Smooth muscle cell (in vitro differentiated cells): ENCODE measurements around the gene OR5H1. TPM values are rescaled to one million over a fixed set of nuclear protein-coding genes. Genes with fewer than 3 reads are reported as not detected.

Experiments used
- DNase-seq: peaks from one replicate; lab custom pipeline; 2025; ENCODE audit not compliant: unreplicated experiment; lab: John Stamatoyannopoulos, UW
- H2AFZ ChIP-seq: fragments of 200-600 bp; sonication (generic); 2 replicates; pipeline ENCODE4 v1.6.0; 2016; ENCODE audit warnings: antibody characterized with exemption, low read depth, mild to moderate bottlenecking
- H3F3A ChIP-seq: fragments of 200-600 bp; sonication (generic); 2 replicates; pipeline ENCODE4 v1.6.0; 2017; ENCODE audit warnings: antibody characterized with exemption, low read depth
- H3K27ac ChIP-seq: fragments of 200-600 bp; sonication (generic); 2 replicates; pipeline ENCODE4 v1.5.1; 2016; ENCODE audit warnings: low read depth, mild to moderate bottlenecking
- H3K27me3 ChIP-seq: fragments of 200-600 bp; sonication (generic); 2 replicates; pipeline ENCODE4 v1.6.1; 2016; ENCODE audit warnings: low read depth, mild to moderate bottlenecking
- H3K36me3 ChIP-seq: fragments of 200-600 bp; sonication (generic); 2 replicates; pipeline ENCODE4 v1.5.1; 2016; ENCODE audit warnings: low read depth
- H3K4me1 ChIP-seq: fragments of 200-600 bp; sonication (generic); 2 replicates; pipeline ENCODE4 v1.5.1; 2016; ENCODE audit warnings: low read depth
- H3K4me2 ChIP-seq: fragments of 200-600 bp; sonication (generic); 2 replicates; pipeline ENCODE4 v1.6.0; 2016; ENCODE audit warnings: mild to moderate bottlenecking
- H3K4me3 ChIP-seq: fragments of 200-600 bp; sonication (generic); 2 replicates; pipeline ENCODE4 v1.5.1; 2016; ENCODE audit warnings: mild to moderate bottlenecking
- H3K79me2 ChIP-seq: fragments of 200-600 bp; sonication (generic); 2 replicates; pipeline ENCODE4 v1.6.0; 2016; ENCODE audit warnings: low read depth, mild to moderate bottlenecking
- H3K9ac ChIP-seq: fragments of 200-600 bp; sonication (generic); 2 replicates; pipeline ENCODE4 v1.6.0; 2016; ENCODE audit warnings: low read depth
- H3K9me3 ChIP-seq: fragments of 200-600 bp; sonication (generic); replicated peaks from 2 replicates; pipeline ENCODE4 v1.5.1; 2016; ENCODE audit warnings: low read depth
- H4K20me1 ChIP-seq: fragments of 200-600 bp; sonication (generic); 2 replicates; pipeline ENCODE4 v1.6.0; 2016; ENCODE audit warnings: low read depth
- WGBS: methylation state at CpG from one replicate; pipeline ENCODE4 v1.1.7; 2016; ENCODE audit warnings: low lambda C conversion rate; 5-methylcytosine and 5-hydroxymethylcytosine counted together
- polyA plus RNA-seq: library from polyadenylated mRNA; unstranded; fragments of >200 nt; fragmentation: Nextera tagmentation; extraction: Ambion mirVana; gene quantifications from 2 replicates; pipeline ENCODE4 v1.2.1, GENCODE V29; 2016
- total RNA-seq: library from RNA; depleted of rRNA; stranded (reverse); fragments of >200 nt; gene quantifications from 2 replicates; pipeline ENCODE4 v1.2.3, GENCODE V29; 2014
- TF ChIP-seq, protein P1 (sequence below): fragments of 200-600 bp; sonication (generic); IDR thresholded peaks from 2 replicates; pipeline ENCODE4 v1.5.1; 2017; ENCODE audit warnings: borderline replicate concordance, mild to moderate bottlenecking, antibody characterized with exemption; ENCODE audit not compliant: insufficient read depth, poor library complexity, severe bottlenecking

The OR5H1 gene
- total and polyA plus RNA-seq, 2 experiments from 2014 or later: not detected

DNA sequence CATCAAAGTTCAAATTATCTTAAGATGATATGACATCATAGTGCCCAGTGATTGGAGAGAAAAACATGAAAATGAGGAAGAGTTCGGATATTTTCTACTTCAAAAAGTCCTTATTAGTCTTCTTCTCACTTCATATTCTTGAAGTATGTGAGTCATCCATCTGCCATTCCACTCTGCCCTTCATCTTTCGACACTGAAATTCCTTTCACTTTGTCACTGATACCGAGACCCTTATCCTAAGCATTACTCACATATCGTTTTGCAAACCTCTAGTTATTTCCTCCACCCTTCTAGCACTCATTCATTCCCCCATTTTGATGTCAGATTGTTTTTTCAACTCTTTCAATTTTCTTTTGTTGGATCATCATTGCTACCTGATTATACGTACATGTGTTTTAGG is 20.7 kb downstream of the OR5H1 start:
- H3K4me1 ChIP-seq: no peaks in the 10 kb centered on the region
- H3K27ac ChIP-seq: peak overlapping the region; percentile 45
- peak overlapping the region; percentile 64 for H3K4me2 ChIP-seq
- H3K36me3 ChIP-seq: no peaks in the 10 kb centered on the region
- H3K9me3 ChIP-seq: no peaks in the 10 kb centered on the region
- DNase-seq: no peak
- H3F3A ChIP-seq: peaks cover 5% of the 10 kb centered on the region
- TF ChIP-seq, protein P1, sequence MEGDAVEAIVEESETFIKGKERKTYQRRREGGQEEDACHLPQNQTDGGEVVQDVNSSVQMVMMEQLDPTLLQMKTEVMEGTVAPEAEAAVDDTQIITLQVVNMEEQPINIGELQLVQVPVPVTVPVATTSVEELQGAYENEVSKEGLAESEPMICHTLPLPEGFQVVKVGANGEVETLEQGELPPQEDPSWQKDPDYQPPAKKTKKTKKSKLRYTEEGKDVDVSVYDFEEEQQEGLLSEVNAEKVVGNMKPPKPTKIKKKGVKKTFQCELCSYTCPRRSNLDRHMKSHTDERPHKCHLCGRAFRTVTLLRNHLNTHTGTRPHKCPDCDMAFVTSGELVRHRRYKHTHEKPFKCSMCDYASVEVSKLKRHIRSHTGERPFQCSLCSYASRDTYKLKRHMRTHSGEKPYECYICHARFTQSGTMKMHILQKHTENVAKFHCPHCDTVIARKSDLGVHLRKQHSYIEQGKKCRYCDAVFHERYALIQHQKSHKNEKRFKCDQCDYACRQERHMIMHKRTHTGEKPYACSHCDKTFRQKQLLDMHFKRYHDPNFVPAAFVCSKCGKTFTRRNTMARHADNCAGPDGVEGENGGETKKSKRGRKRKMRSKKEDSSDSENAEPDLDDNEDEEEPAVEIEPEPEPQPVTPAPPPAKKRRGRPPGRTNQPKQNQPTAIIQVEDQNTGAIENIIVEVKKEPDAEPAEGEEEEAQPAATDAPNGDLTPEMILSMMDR: no peak
- H3K9ac ChIP-seq: no peak overlapping the region
- H3K27me3 ChIP-seq: no peaks in the 10 kb centered on the region
- H3K79me2 ChIP-seq: no peaks in the 10 kb centered on the region
- 25% methylated on average over 5 of the region's 5 CpGs for WGBS
- no peaks in the 10 kb centered on the region for H4K20me1 ChIP-seq
- H3K4me3 ChIP-seq: no peak overlapping the region
- peak overlapping the region; percentile 32 for H2AFZ ChIP-seq

DNA sequence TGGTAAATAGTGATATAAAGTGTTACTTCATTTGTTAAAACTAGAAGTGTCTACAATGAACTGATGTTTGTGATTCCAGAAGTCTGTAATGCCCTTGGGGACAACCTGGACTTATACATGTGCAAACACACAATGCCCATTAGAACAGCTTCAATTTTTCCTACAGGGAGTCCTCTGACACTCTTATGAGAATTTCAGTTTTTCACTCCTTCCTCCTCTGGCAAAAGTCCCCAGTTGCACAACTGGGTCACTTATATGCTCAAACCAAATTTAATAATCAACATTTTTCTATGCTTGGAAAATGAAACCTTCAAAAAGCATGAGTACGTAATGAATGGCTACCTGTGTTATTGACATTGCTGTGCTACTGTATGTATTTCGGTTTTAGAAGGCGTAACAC is 35.9 kb downstream of the OR5H1 start, which contains the start of gene OR5H15:
TSS of gene OR5H15 (plus strand) at position 301 of the 400 bp plus-strand sequence. CDS start 2,004 bp downstream, outside the sequence.
- H3K9ac ChIP-seq: no peak within 1 kb of the TSS
- no peak within 1 kb of the TSS for H3K4me2 ChIP-seq
- no peak for DNase-seq
- H3K27me3 ChIP-seq: no peaks in the 10 kb centered on the region
- H3K27ac ChIP-seq: no peak within 1 kb of the TSS
- H3K36me3 ChIP-seq: no peaks in the 10 kb centered on the region
- H3K9me3 ChIP-seq: no peaks in the 10 kb centered on the region
- TF ChIP-seq, protein P1: no peak
- no peaks in the 10 kb centered on the region for H4K20me1 ChIP-seq
- WGBS: 94% methylated on average over 3 of the region's 3 CpGs
- H3K4me1 ChIP-seq: no peaks in the 10 kb centered on the region
- no peak within 1 kb of the TSS for H2AFZ ChIP-seq
- H3K79me2 ChIP-seq: no peaks in the 10 kb centered on the region
- no peak within 1 kb of the TSS for H3K4me3 ChIP-seq
- no peaks in the 10 kb centered on the region for H3F3A ChIP-seq

DNA sequence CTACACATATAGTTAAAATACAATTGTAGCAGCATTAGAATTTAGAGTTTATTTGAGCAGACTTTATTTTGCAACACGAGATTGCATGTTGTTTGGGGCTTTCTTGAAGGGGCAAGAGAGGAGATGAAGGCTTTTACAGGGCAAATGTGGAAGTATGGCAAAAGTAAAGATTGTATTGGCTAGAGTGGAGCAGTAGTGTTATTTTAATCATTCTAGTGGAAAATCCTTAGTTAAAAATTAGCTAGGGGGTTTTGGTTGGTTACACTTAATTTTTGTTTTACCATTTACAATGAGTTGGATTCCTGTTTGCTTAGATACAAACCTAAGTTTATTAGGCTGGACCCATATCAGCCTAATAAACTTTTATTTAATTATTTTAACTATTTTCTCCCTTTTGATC is 40.5 kb downstream of the OR5H1 start:
- H3K4me1 ChIP-seq: no peaks in the 10 kb centered on the region
- H4K20me1 ChIP-seq: no peaks in the 10 kb centered on the region
- no peaks in the 10 kb centered on the region for H3K36me3 ChIP-seq
- H3F3A ChIP-seq: no peaks in the 10 kb centered on the region
- H3K27ac ChIP-seq: no peak overlapping the region
- H3K4me3 ChIP-seq: no peak overlapping the region
- H3K9ac ChIP-seq: no peak overlapping the region
- H3K27me3 ChIP-seq: no peaks in the 10 kb centered on the region
- no peak for DNase-seq
- H3K79me2 ChIP-seq: no peaks in the 10 kb centered on the region
- H3K9me3 ChIP-seq: no peaks in the 10 kb centered on the region
- TF ChIP-seq, protein P1: no peak
- no peak overlapping the region for H3K4me2 ChIP-seq
- WGBS: 77% methylated on average over 1 of the region's 1 CpG
- no peak overlapping the region for H2AFZ ChIP-seq

DNA sequence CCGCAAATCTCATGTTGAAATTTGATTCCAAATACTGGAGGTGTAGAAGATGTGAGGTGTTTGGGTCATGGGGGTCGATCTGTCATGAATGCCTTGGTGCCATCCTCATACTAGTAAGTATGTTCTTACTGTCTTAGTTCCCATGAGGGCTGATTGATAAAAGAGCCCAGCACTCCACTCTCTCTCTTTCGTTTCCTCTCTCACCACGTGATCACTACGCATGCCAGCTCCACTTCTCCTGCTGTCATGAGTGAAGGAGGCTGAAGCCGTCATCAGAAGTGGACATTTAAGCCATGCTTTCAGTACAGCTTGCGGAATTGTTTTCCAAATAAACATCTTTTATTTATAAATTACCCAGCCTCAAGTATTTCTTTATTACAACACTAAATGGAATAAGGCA is 42.1 kb downstream of the OR5H1 start:
- WGBS: 91% methylated on average over 7 of the region's 7 CpGs
- no peaks in the 10 kb centered on the region for H3K36me3 ChIP-seq
- TF ChIP-seq, protein P1: no peak
- no peak overlapping the region for H3K27ac ChIP-seq
- H3K4me1 ChIP-seq: no peaks in the 10 kb centered on the region
- DNase-seq: no peak
- no peak overlapping the region for H3K9ac ChIP-seq
- no peak overlapping the region for H2AFZ ChIP-seq
- no peaks in the 10 kb centered on the region for H4K20me1 ChIP-seq
- H3K27me3 ChIP-seq: no peaks in the 10 kb centered on the region
- H3K4me2 ChIP-seq: no peak overlapping the region
- no peaks in the 10 kb centered on the region for H3K79me2 ChIP-seq
- no peak overlapping the region for H3K4me3 ChIP-seq
- H3K9me3 ChIP-seq: no peaks in the 10 kb centered on the region
- H3F3A ChIP-seq: no peaks in the 10 kb centered on the region
